HG03521 (cell line): Measurements from ENCODE around the gene CFAP100.

Source experiments
- ATAC-seq: cut with Tn5 transposase; IDR thresholded peaks from one replicate; pipeline ENCODE4 v1.9.1; 2021; ENCODE audit warnings: mild to moderate bottlenecking, moderate library complexity; ENCODE audit not compliant: unreplicated experiment

The CFAP100 gene

GRCh38 chr3:126356373-126357264 is 38.1 kb upstream of the CFAP100 start:
- ATAC-seq, result no peak

- peak; percentile 85 for ATAC-seq
Observed at GRCh38 chr3:126357295-126358037, 37.2 kb upstream of the CFAP100 start, which contains the start of gene KLF15. KLF15 (minus strand) TSS chr3:126357408; CDS start chr3:126352922, 4,486 bp downstream.

- no peak for ATAC-seq
Observed at GRCh38 chr3:126358038-126358815, 36.5 kb upstream of the CFAP100 start.

- no peak for ATAC-seq
Observed at GRCh38 chr3:126358816-126359181, 35.9 kb upstream of the CFAP100 start.

GRCh38 chr3:126360046-126360713 is 34.5 kb upstream of the CFAP100 start:
- no peak for ATAC-seq

GRCh38 chr3:126360714-126361060 is 34.0 kb upstream of the CFAP100 start:
- no peak for ATAC-seq

- ATAC-seq, result no peak
Observed at GRCh38 chr3:126361211-126361610, 33.5 kb upstream of the CFAP100 start.

GRCh38 chr3:126364130-126364695 is 30.5 kb upstream of the CFAP100 start:
- ATAC-seq, result no peak

GRCh38 chr3:126364731-126365301 is 29.9 kb upstream of the CFAP100 start:
- ATAC-seq, result no peak

GRCh38 chr3:126365351-126366277 is 29.1 kb upstream of the CFAP100 start:
- ATAC-seq, result no peak

- no peak for ATAC-seq
Observed at GRCh38 chr3:126367316-126367805, 27.3 kb upstream of the CFAP100 start.

- no peak for ATAC-seq
Observed at GRCh38 chr3:126369490-126369889, 25.2 kb upstream of the CFAP100 start.

- ATAC-seq, result no peak
Observed at GRCh38 chr3:126370055-126370454, 24.7 kb upstream of the CFAP100 start.

GRCh38 chr3:126370606-126371005 is 24.1 kb upstream of the CFAP100 start:
- no peak for ATAC-seq

GRCh38 chr3:126371096-126371705 is 23.5 kb upstream of the CFAP100 start:
- no peak for ATAC-seq

- no peak for ATAC-seq
Observed at GRCh38 chr3:126372413-126373145, 22.1 kb upstream of the CFAP100 start.

GRCh38 chr3:126373146-126373613 is 21.5 kb upstream of the CFAP100 start:
- ATAC-seq, result no peak
